ENCODE data around the gene BTAF1.
"Not testable (repeated sequence)": the region's sequence is repeated elsewhere in the genome, so short reads cannot be mapped to it uniquely, and the experiment has no call there.

BTAF1 gene

DNA sequence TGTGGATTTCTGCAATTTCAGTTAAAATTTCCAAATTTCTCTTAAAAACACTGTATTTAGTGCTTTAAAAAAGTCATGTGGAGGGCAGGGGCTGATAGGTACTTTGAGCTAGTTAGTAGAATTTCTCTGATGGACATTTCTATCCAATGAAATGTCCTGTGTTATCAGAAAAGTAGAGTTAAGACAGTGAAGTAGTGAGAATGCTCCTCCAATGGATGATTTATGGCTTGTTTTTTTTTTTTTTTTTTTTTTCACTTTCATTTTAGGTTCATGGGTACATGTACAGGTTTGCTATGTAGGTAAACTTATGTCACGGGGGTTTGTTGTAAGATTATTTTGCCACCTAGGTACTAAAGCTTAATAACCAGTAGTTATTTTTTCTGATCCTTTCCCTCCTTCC is 55.0 kb downstream of the BTAF1 start:
- no peak for DNase-seq (ENCODE audit: low spot score)

DNA sequence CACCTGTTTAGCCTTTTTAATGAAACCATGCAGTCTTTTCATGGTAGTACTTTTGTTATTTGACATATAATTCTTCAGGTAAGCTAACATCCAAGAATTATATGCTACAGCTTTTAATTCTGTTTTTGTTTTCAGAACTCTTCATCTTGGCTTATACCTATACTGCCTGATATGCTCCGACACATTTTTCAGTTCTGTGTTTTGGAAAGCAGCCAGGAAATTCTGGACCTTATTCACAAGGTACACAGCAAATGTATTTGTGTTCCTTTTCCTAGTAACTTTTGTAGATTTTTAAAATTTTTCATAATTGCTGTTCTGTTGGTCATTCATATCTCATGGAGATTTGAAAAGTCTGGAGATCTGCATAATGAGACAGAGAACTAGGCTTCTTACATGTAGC is 56.7 kb downstream of the BTAF1 start:
- no peak for DNase-seq (ENCODE audit: low spot score)

- no peak for DNase-seq (ENCODE audit: low spot score)
Measured at GRCh38 chr10:91983416-91983815, 59.8 kb downstream of the BTAF1 start.

DNA sequence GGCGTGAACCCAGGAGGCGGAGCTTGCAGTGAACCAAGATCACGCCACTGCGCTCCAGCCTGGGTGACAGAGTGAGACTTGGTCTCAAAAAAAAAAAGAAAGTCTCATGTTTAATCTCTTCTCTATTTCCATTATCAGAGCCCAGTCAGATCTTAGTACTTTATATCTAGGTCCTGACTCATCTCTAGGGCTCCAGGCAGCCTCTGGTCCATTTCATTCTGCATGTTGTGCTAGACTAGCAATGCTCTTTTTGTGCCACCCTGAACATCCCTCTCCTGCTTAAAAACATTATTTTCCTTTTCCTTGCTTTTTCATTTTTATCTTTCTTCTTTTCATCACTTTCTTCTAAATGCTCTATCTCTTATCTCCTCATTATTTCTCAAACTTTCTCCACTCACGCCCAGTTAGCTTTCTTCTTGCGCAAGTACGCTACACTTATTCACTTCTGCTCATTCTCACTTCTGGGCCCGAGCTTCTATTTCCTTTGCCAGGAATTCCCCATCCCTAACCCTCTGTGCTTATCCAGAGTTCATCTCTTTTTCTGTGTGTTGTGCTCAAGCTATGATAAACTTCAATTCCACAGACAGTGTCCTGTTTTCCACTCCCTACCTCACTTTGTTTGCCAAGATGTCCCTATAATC is 63.9 kb downstream of the BTAF1 start:
- no peak for DNase-seq (ENCODE audit: low spot score)

- no peak for DNase-seq (ENCODE audit: low spot score)
Measured at GRCh38 chr10:91992031-91992430, 68.5 kb downstream of the BTAF1 start.

DNA sequence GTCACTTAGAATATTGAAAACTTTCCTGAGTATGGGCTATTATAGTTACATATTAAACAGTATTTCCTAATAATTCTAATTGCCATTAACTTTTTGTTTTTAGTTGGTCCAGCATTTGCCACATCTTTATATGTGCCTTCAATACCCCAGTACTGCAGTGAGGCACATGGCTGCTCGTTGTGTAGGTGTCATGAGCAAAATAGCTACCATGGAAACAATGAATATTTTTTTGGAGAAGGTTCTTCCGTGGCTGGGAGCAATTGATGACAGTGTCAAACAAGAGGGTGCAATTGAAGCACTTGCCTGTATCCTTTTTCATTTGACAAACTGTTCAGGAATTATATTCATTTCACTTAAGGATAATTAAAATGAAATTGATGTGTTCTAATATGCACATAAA is 72.7 kb downstream of the BTAF1 start:
- no peak for DNase-seq (ENCODE audit: low spot score)

DNA sequence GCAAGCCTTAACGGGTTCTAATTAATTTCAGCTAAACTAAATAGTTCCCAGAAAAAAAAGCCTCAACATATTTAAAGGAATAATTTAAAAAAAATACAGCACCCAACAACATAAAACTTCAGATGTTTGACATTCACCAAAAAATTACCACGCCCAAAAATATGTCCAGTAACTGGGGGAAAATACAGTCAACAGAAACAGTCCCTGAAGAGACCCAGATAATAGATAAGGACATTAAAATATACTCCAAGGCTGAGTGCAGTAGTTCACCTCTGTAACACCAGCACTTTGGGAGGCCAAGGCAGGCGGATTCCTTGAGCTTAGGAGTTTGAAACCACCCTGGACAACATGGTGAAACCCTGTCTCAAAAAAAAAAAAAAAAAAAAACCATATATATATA is 78.0 kb downstream of the BTAF1 start:
- DNase-seq (ENCODE audit: low spot score): no peak

- no peak for DNase-seq (ENCODE audit: low spot score)
Measured at GRCh38 chr10:92001995-92002394, 78.4 kb downstream of the BTAF1 start.

DNA sequence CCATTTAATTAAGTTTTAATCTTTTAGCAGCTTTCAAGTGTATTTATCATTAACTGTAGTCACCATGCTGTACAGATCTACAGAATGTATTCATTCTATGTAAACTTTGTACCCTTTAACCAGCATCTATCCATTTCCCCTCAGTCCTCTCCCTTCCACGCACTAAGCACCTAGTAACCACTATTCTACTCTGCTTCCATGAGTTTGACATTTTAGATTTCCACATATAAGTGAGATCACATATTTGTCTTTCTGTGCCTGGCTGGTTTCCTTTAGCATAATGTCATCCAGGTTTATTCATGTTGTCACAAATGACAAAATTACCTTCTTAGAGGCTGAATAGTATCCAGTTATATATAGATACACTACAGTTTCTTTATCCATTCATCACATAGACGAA is 79.7 kb downstream of the BTAF1 start:
- DNase-seq (ENCODE audit: low spot score): no peak

GRCh38 chr10:92005978-92006377 is 82.4 kb downstream of the BTAF1 start:
- no peak for DNase-seq (ENCODE audit: low spot score)

DNA sequence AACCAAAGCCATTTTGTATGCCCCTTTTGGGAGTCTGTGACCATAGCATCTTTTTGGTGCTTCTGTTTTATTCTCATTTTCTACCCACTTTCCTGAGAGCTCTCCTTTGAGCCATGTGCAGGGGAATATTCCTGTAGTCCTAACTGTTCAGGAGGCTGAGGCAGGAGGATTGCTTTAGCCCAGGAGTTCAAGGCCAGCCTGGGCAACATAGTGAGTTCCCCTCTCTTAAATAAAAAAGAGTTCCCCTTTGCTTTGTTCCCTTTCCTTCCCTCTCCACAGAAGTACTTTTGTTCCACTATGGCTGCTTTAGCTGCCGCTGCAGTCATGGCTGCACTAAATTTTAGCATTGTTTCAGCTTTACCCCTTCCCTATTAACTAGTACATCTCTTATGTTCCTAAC is 85.9 kb downstream of the BTAF1 start:
- DNase-seq (ENCODE audit: low spot score): no peak

DNA sequence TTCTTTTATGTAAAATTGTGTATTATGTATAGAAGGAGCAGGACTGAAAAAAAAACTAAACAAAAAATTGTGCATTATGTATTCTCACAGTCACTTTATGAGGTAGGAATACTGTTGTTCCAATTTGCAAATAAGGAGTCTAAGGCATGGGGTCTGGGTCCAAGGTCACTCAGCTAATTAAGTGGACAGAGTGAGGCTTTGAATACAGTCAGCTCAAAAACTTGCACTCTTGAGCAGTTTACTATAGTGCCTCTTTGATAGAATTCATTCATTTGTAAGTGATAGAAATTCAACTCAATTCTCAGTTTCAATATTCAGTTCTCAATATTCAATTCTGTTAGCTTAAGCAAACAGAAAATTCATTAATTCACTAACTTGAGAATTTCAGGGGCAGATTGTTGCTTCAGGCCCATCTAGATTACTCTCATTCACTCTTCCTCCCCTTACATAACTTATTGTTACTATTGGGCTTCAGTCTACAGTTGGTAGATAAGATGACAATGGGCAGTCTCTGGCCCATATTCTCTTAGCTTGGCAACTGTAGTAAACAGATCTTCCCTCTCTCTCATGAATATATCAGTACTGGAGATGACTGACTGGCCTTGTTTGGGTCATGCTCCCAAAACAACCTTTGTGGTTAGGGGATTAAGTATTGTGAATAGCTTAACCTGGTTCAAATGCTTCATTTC is 86.6 kb downstream of the BTAF1 start:
- no peak for DNase-seq (ENCODE audit: low spot score)

DNA sequence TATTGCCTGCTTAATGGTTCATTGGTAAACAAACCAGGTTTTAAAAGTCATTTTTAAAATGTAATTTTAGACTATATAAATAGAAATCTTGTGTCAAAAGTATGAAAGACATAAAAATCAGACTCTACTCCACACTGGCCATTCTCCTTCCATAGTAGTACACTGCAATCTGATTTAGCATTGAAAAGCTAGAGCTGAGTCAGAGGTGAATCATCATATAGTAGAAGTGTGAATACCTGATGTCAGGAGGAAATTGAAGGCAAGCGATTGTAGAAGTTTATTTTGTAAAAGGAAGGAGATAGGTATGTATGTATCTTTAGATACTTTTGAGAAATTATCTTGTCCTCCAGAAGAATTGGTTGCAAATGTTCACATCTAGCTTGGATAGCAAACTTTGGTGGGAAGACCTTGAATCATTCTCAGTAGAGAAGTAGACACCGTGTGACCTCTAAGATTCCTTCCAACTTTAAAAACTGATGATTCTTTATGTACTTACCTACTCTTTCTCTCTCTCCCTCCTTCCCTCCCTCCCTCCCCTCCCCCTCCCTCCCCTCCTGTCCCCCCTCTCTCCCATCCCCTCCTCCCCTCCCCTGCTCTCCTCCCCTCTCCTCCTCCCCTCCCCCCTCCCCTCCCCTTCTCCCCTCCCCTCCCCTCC is 88.1 kb downstream of the BTAF1 start:
- DNase-seq (ENCODE audit: low spot score): no peak

GRCh38 chr10:92014620-92015019 is 91.0 kb downstream of the BTAF1 start:
- DNase-seq (ENCODE audit: low spot score): no peak

- no peak for DNase-seq (ENCODE audit: low spot score)
Measured at GRCh38 chr10:92024700-92025099, 101.1 kb downstream of the BTAF1 start.

DNA sequence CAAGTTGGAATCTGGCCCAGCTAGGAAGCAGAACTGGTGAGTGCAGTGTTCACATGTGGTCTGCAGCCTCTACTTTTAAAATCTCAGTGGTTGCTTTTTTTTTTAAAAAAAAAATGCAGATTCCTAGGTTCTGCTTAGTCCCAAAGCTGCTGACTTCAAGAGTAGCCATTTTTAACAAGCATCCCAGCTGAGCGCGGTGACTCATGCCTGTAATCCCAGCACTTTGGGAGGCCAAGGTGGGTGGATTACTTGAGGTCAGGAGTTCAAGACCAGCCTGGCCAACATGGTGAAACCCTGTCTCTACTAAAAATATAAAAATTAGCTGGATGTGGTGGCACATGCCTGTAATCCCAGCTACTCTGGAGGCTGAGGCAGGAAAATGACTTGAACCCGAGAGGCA is 101.8 kb downstream of the BTAF1 start:
- DNase-seq (ENCODE audit: low spot score): not testable (repeated sequence)

GRCh38 chr10:92027141-92027540 is 103.6 kb downstream of the BTAF1 start:
- no peak for DNase-seq (ENCODE audit: low spot score)

DNA sequence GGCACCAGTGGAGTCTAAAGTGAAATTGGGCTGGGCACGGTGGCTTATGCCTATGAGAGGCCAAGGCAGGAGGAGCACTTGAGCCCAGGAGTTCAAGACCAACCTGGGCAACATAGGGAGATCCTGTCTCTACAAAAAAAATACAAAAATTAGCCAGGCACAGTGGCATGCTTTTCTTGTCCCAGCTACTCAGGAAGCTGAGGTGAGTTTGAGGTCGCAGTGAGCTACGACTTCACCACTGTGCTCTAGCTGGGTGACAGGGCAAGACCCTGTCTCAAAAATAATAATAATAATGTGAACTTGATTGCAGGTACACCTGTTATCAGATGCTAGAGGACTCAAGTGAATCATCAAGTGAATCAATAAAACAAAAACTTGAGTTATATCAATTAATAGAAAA is 108.0 kb downstream of the BTAF1 start:
- DNase-seq (ENCODE audit: low spot score): no peak

- DNase-seq (ENCODE audit: low spot score): not testable (repeated sequence)
Measured at GRCh38 chr10:92033070-92033469, 109.5 kb downstream of the BTAF1 start.

GRCh38 chr10:92038949-92039348 is 115.4 kb downstream of the BTAF1 start:
- no peak for DNase-seq (ENCODE audit: low spot score)

DNA sequence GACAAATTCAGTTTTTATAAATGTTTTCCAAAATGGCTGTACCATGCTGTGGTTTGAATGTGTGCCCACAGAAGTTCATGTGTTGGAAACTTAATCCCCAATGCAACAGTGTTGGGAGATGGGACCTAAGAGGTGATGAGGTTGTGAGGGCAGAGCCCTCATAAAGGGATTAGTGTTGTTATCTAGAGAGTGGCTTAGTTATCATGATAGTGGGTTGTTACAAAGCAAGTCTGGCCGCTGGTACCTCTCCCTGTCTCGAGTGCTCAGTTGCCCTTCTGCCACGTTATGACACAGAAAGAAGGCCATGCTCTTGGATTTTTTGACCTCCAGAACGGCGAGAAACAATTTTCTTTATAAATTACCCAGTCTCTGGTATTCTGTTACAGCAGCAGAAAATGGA is 119.0 kb downstream of the BTAF1 start:
- DNase-seq (ENCODE audit: low spot score): no peak

GRCh38 chr10:92045641-92046106 is 122.1 kb downstream of the BTAF1 start:
- no peak for DNase-seq (ENCODE audit: low spot score)

GRCh38 chr10:92047215-92047614 is 123.6 kb downstream of the BTAF1 start:
- no peak for DNase-seq (ENCODE audit: low spot score)
